ENCODE data around the gene MYOM1.
"Not testable (repeated sequence)": the region's sequence is repeated elsewhere in the genome, so short reads cannot be mapped to it uniquely, and the experiment has no call there.

Gene MYOM1

DNA sequence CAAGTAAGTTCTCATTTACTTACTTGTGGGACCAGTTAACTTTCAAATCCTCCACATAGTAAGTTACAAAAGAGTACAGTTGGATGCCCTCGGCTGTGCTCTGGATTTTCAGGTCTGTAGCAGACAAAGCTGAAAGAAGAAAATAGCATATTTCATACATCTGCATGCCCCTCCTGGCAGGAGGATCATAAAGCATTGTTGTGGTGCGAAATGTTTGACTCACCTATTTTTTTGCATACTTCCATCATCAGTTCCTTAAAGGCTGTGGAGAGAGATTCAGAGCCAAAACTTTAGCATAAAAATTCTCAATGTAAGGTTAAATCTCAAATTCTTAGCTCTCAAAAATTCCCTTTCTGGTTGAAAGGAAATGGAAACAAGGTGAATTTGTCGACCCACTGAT, 136.0 kb downstream of the MYOM1 start:
- no peak for DNase-seq (ENCODE audit: low read depth)

DNA sequence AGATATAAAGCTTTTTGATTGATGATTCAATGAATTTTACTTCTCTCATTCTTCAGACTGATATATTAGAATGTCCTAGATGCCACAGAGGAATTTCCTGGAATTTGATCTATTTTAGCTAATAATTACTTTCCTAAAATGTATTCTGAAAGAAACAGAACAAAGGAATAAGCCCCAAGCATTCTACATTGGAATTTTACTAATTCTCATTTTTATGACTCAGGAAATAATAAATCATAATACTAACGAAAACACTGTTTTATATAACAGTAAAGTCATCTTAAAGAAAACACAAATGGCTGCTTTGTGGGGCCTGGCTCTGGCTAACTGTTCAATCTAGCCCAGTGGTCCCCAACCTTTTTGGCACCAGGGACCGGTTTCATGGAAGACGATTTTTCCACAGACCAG, 138.2 kb downstream of the MYOM1 start:
- no peak for DNase-seq (ENCODE audit: low read depth)

DNA sequence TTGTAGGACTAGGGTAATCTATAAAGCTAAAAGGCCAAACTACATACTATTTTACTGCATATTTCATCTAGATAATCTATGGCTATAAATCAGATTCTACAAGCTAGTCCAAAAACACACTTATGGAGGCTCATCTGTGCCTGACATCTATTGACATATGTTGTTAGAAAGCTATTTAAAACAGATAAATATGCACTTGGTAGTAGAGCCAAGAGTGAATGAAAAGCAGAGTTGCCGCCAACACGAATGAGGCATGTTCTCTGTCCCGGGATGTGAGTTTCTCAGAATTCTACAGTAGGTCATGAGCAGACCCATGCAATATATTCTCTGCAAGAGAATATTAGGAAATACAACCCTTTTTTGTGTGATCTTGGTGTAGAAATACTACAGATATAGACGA, 140.1 kb downstream of the MYOM1 start:
- no peak for DNase-seq (ENCODE audit: low read depth)

DNA sequence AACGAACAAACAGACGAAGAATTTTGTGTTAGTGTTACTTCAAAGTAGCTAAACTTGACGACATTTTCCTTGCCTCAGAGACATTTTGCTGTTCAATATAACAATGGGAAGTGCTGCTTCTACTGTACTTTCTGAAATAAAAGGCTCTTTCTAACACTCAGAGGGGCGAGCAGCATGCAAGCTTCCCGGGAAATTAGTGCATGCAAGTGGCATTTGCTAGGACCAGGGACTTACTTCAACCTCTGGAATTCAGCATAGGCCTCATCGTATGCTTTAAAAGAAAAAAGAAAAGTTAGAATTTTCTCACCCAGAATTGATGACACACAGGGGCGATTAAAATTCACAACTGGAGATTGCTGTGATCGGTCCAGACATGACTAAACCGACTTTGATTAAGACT, 144.3 kb downstream of the MYOM1 start:
- DNase-seq (ENCODE audit: low read depth), result no peak

DNA sequence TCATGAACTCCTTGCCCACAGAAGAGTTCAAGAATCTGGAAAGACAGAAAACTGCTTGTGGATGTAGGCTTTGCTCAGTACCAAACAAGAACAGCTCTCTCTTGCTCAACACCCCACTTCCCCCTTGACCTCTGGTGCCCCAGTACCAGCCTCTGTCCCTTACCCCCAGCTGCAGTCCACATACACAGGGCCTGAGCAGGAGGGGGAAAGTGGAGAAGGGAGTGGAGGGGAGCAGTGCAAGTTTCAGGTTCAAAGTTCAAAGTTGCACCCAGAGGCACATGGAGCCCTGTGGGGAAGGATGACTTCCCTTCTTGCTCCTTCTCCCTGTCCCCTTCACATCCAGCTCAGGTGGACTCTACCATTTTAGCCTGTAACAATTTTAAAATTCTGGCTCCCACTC, 145.7 kb downstream of the MYOM1 start:
- DNase-seq (ENCODE audit: low read depth), result no peak

DNA sequence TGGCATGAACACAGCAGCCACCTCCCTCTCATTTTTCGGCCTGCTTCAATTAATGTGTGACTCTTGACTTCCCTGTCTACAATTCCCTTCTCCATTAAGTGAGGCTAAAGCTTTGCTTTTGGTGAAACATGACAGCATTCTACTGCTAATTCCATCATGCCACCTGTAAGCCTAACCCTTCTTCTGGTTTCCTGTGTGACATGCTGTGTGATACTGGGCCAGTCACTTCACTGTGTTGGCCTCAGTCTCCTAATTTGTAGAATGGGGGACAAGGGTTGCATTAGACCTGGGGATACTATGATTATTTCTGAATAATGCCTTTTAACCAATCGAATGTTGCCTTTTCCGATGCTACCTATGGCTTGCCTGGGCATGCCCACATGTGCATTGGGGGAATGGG, 146.4 kb downstream of the MYOM1 start:
- DNase-seq (ENCODE audit: low read depth), result not testable (repeated sequence)

DNA sequence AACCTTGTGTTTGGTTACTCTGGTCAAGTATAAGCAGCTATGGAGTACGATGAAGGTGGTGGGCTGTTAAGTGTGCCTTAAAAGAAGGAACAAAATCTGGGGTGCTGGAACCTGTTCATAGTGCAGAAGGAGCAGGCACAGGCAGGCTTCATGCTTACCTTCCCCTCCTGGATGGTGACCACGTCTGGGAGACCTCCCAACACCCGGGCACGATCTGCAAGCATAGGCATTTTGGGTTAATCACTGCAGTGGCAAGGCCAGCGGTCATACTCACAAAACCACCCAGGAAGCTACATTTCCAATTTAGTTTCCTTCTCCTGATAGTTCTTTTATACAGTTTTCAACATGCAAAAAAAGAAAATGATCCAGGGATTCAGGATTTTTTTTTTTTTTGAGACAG, 148.1 kb downstream of the MYOM1 start:
- DNase-seq (ENCODE audit: low read depth), result no peak

DNA sequence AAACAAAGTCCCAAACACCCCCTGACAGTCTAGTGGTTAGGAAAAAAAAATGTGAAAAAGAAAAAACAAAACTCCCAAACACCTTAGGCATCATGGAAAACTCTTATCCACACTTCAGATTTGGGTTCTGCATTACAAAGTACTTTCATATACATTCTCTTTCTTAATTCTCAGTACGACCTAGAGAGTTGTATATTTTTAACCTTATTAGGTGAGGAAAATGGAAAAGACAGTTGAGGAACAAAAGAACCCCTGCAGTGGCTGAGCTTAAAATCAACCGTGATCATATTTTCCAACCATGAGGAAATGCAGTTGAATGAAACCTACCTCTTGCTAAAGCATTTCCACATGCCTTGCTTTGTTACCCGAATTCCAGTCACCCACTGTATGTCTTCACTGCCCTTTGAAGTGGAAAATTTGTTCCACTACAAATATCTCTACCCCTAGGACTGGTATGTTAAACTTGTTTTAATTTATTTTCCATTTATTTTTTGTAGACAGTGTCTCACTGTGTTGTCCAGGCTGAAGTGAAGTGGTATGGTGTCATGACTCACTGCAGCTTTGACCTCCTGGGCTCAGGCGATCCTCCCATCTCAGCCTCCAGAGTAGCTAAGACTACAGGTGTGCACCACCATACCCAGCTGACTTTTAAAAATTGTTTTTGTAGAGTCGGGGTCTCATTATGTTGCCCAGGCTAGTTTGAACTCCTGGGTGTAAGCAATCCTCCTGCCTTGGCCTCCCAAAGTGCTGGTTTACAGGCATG, 149.9 kb downstream of the MYOM1 start:
- DNase-seq (ENCODE audit: low read depth), result no peak

DNA sequence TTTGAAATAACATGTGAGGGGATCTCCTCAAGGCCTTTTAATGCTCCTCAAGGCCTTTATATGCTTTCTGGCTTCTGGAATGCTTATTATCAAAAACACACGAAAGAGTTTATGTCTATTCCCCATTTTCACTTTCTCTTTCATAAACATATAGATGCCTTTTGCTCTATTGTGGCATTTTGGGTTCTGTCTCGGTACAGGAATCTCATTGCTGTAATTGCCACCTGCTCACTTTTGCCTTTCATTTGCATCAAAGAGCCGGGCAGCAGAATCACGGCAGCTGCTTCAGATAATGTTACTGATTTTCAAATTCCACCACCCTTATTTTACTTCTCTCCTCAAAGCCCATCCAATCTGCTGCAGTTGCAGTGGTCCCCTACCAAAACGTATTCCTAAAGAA, 152.0 kb downstream of the MYOM1 start:
- no peak for DNase-seq (ENCODE audit: low read depth)

DNA sequence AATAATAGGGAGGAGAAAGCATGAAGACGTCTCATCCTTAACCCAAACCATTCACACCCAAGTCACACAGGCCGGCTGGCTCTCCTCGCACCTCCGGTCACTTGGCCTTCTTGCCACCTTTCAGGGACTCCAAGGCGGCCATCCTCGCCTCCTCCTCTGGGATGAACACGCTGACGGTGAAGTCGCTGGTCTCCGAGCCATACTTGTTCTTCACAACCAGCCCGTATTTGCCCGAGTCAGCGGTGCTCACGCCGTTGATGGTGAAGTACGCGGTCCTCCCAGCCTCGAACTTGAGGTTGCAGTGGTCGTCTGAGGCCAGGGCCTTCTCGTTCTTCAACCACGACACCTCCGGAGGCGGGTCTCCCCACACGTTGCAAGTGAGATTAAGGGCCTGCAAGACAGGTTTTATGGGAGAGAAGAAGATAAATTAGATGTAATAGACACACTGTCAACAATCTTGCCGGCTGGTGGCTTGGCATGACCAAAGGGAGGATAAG, 152.6 kb downstream of the MYOM1 start:
- no peak for DNase-seq (ENCODE audit: low read depth)

DNA sequence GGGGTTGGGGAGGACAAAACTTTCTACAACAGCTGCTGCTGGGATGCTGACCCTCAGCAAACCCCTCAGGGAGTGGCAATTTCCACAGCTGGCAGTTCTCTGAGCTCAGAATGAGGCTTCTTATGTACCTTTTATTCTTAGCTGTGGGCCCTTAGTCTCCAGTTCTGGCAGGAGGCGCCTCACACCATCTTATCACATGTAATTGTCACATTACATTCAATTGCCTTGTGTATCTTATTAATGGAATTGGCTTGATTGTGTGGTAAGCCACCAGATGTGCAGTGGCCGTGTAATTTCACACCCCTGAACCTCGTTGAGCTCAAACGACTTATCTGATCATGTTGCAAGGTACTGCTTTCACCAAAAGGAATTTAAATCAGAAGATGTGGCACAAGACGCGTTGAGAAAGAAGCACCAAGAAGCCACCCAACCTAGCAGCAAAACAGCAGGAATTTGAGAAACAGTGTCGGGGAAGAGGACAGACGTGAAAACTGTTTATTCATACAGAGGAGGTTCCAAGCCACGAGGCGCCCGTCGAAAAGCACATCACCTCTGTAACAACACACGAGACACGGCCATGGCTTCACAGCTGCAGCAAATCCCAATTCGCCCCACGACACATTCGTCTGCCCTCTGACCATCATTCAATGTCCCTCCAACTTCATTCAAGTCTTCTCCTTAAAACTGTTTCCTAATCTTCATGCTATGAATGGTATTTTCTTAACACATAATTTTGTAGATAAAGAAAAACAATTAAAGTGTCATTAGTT, 153.2 kb downstream of the MYOM1 start:
- DNase-seq (ENCODE audit: low read depth), result no peak

DNA sequence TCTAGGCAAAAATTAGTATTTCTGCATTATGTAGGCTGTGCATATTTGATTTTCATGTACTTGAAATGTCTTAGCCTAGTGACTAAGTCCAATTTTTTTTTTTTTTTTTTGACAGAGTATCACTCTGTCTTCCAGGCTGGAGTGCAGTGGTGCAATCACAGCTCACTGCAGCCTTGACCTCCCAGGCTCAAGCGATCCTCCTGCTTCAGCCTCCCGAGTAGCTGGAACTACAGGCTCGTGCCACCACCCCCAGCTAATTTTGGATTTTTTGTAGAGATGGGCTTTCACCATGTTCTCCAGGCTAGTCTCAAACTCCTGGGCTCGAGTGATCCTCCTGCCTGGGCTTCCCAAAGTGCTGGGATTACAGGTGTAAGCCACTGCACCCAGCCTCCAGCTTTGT, 156.0 kb downstream of the MYOM1 start:
- not testable (repeated sequence) for DNase-seq (ENCODE audit: low read depth)

DNA sequence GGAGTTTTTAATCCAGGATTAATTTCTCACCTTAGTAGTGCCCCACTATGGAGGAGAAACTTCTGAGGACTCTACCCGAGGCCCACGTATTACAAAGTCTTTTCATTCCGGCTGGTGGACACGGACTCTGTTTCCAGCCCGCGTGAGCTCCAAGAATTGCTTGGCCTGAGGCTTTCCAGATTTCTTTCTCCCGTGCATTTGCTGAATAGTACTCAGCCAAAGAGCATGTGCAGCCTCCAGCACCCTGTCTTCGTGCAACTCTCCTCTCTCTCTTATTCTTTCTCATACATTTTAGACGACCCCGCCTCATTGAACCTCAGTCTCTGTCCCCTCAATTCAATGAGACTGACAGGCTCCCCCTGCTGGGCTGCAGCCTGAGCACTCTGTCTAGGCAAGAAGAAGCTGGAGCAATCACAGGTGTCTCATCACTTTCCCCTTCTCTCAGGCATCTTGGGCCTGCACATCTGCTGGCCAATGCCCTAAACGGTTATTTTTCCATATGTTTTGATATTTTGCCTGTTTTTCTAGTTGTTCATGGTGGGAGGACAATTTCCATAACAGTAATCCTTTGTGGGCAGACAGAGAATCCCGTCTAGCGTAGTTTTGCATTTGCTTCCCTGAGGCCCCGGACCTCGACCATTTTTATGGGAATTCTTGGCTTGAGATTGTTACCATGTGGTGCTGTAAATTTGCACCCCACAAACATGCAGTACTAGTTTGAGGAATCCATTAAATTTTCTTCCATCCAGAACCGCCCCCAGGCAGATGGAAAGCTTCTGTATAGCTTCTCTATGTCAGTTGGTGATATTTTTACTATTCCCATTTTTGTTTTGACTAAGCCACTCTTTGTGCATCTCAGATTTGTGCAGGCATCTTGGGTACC, 156.7 kb downstream of the MYOM1 start:
- DNase-seq (ENCODE audit: low read depth), result no peak

DNA sequence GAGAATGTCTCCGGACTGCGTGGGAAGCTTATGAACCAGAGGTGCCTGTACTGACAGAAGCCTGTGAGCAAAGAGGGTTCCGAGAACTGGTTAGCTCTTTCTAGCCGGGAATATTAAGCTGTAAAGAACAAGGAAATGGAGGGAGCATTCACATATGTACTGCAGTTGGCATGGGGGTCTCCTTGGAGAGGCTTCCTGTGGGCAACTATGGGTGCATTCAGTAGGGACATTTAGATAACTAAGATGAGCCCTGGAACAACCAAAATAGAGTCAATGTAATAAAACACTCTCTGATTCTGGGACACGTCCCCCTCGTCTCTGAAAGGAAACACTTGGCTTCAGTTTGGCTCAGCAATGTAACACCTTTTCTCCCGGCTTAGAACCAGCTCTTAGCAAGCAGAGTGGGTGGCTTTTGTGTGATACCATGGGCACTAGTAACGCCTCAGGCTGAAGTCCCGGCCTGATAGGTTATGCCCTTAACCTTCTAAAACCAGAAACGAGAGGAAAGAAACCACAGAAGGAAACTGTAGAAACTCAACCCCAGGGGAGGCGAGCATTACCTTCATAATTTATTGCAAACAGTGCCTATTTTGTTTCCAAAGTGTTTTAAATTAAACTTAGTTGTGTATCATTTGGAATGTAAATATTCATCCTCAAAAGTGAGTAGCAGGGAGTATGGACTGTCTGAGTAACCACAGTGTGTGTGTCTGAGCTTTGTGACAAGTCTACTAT, 158.0 kb downstream of the MYOM1 start:
- no peak for DNase-seq (ENCODE audit: low read depth)

DNA sequence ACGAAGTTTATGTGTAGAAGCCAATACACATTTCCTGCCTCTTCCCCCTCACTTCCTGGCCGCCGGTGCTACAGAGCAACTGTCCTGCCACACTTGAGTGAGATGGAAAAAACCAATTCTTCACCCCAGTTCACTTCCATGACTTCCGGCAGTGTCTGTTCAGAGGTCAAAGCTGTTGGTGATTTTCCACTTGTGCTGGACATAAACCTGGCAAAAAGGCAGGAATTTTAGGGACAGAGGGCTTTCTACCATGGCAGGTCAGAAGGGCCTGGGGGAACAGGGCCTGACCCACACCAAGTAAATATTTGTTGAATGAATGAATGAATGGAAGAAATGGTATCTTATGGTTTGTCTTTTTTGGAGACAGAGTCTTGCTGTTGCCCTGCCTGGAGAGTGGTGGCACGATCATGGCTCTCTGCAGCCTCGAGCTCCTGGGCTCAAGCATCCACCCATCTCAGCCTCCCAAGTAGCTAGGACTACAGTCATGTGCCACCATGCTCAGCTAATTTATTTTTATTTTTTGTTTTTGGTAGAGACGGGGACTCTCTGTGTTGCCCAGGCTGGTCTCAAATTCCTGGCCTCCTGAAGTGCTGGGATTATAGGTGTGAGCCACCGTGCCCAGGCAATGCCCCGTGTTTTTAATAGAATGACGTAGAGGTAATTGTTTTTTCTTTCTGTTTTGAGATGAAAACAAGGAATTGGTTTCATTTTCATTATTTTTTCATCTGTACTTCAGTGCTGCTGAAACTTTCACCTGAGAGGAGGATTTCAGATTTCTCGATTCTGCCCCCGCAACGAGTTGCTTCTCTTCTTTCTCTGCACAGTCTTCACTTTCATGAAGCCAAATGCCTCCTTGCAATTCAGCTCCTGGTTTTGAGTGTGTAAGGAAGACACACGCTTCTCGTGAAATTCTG, 158.8 kb downstream of the MYOM1 start:
- no peak for DNase-seq (ENCODE audit: low read depth)

DNA sequence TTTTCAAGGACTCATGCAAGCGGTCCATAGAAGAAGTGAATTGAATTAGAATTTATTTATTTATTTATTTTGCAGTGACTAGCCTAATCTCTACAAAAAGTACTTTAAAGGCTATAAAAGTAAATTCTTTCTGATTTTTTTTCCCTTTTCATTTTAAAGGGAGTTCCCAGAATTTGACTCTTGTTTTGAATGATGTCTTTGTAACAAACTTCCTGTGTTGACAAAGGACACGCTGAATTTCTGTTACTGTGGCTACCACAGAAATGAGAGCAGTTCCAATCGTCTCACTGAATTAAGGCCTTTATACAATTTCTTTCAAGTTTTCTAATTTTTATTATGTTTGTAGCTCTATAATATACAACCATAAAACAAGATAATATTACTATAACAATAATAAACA, 160.5 kb downstream of the MYOM1 start:
- no peak for DNase-seq (ENCODE audit: low read depth)

DNA sequence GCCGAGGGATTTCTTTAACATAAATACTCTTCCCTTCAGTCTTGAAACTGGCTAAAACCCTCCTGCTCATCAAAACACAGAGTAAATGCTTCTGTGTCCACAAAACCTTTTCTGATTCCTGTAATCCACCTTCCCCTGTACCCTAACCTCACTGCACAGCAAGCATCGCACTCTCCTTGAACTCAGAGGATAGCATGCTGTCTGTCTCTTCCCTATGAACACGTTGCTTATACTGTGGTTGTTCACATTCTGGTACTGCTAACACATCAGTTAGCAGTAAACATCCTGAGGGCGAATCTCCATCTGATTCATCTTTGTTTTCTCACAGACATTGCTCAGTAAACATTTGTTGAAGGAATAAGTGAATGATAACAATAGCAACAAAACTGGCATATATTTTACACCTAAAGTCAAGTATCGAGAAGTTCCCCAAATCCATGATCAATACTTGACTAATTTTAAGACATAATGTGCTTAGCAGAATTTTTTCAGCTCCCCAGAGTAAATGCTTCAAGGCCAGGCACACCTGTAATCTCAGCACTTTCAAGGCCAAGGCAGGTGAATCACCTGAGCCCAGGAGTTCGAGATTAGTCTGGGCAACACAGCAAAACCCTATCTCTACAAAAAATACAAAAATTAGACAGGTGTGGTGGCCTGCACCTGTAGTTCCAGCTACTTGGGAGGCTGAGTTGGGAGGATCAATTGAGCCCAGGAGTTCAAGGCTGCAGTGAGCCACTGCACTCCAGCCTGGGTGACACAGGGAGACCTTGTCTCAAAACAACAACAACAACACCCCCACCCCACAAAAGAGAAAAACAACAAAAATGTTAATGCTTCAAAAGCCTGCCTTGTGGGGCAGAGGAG, 161.2 kb downstream of the MYOM1 start:
- no peak for DNase-seq (ENCODE audit: low read depth)

DNA sequence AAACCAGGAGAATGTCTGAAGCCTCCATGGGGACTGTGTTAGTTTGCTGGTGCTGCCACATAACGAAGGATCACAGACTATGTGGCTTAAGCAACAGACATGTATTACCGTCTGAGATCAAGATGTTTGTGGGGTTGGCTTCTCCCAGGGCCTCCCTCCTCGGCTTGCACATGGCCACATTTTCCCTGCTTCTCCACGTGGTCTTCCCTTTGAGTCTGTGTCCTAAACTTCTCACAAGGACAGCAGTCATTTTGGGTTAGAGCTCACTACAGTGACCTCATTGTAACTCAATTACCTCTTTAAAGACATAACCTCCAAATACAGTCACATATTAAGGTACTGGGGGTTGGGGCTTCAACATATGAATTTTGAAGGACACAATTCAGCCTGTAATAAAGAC, 162.2 kb downstream of the MYOM1 start:
- DNase-seq (ENCODE audit: low read depth), result no peak

DNA sequence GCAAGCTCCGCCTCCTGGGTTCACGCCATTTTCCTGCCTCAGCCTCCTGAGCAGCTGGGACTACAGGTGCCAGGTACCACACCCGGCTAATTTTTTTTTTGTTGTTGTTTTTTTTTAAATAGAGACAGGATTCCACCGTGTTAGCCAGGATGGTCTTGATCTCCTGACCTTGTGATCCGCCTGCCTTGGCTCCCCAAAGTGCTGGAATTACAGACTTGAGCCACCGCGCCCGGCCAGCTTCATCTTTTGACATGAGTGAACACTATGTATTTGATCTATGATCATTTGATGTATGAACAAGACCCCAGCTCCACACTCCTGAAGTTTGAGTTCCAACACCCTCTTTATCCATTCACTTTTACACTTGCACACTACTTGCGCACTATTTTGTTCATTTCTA, 163.5 kb downstream of the MYOM1 start:
- DNase-seq (ENCODE audit: low read depth), result no peak

DNA sequence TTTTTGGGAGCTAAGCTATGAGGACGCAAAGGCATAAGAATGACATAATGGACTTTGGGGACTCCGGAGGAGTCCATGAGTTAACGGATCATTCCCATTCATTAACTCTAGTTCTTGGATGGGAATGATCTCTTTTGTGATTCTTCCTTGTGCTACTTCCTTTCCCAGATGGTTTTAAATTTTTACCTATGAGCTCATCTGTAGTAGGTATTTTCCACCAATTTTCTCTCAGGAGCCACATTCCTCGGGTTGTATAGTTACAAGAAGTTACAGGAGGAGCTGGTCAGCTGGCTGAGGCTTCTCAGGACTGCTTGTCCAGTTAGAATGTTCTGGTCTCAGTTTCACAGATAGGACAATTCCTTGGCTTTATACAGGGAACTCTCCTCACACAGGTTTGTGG, 164.0 kb downstream of the MYOM1 start:
- DNase-seq (ENCODE audit: low read depth), result no peak

All from HS-5 (cell line).